GM12878 (cell line): ENCODE results near the gene WDR91. TPM values are rescaled to one million over a fixed set of nuclear protein-coding genes. Genes with fewer than 3 reads are reported as not detected.

Experiments used
- BCL11A ChIP-seq: IDR thresholded peaks from 2 replicates; pipeline ENCODE4 v1.6.1; 2011; ENCODE audit warnings: low read depth, low read length
- BHLHE40 ChIP-seq, 2 experiments: fragments of 450-650 bp in 1 of 2; IDR thresholded peaks; 2 replicates each; pipeline ENCODE4 v1.6.1; 2011 to 2017; ENCODE audit warnings: low read depth in 2 of 2, borderline replicate concordance in 1 of 2, improper control_type of control experiment in 1 of 2, low read length in 1 of 2, mild to moderate bottlenecking in 1 of 2
- BMI1 ChIP-seq: fragments of 450-650 bp; IDR thresholded peaks from 2 replicates; pipeline ENCODE4 v1.6.1; 2016; ENCODE audit warnings: mild to moderate bottlenecking, moderate library complexity, borderline replicate concordance
- HCFC1 ChIP-seq: fragments of 150-350 bp; IDR thresholded peaks from 2 replicates; pipeline ENCODE4 v1.6.1; 2014; ENCODE audit warnings: low read length
- NR2C2 ChIP-seq: IDR thresholded peaks from 2 replicates; pipeline ENCODE4 v1.6.1; 2011; ENCODE audit warnings: borderline replicate concordance, low read depth; ENCODE audit not compliant: control insufficient read depth, insufficient read length
- NR2F1 ChIP-seq: fragments of 450-650 bp; conservative IDR thresholded peaks from 2 replicates; pipeline ENCODE4 v1.6.1; 2017; ENCODE audit warnings: mild to moderate bottlenecking
- PML ChIP-seq: IDR thresholded peaks from 2 replicates; pipeline ENCODE4 v1.6.1; 2012; ENCODE audit warnings: low read length, inconsistent platforms
- RB1 ChIP-seq: fragments of 450-650 bp; formaldehyde crosslinking; IDR thresholded peaks from 2 replicates; pipeline ENCODE4 v1.6.1; 2017; ENCODE audit warnings: mild to moderate bottlenecking, borderline replicate concordance
- RUNX3 ChIP-seq: IDR thresholded peaks from 2 replicates; pipeline ENCODE4 v1.6.1; 2012; ENCODE audit warnings: low read length, inconsistent platforms
- SUPT20H ChIP-seq: IDR thresholded peaks from 2 replicates; pipeline ENCODE4 v1.6.1; 2011; ENCODE audit warnings: low read depth, mild to moderate bottlenecking, low read length, moderate library complexity, borderline replicate concordance; ENCODE audit not compliant: control insufficient read depth
- TAF1 ChIP-seq: IDR thresholded peaks from 2 replicates; pipeline ENCODE4 v1.6.1; 2011; ENCODE audit warnings: mild to moderate bottlenecking, low read depth, low read length, borderline replicate concordance
- WRNIP1 ChIP-seq: IDR thresholded peaks from 2 replicates; pipeline ENCODE4 v1.6.1; 2011; ENCODE audit warnings: low read depth, low read length, improper control_type of control experiment, borderline replicate concordance
- polyA plus RNA-seq, 11 experiments: library from polyadenylated mRNA; depleted of rRNA in 4 of 11; unstranded in 6 of 11; stranded (reverse) in 5 of 11; fragments of >200 nt; fragmentation: Nextera tagmentation in 4 of 11; fragmentation: Illumina TruSeq in 1 of 11; extraction: Ambion mirVana in 4 of 11; extraction: Trizol in 1 of 11; gene quantifications; 1 replicate in 1 of 11; 2 replicates in 10 of 11; pipeline versions ENCODE4 v1.2.1 to v1.2.3, GENCODE V29; 2011 to 2016; ENCODE audit warnings: inconsistent platforms in 2 of 11, missing spikeins in 2 of 11, low read depth in 1 of 11
- total RNA-seq, 4 experiments: library from RNA; depleted of rRNA in 3 of 4; stranded (reverse); fragments of >200 nt in 3 of 4; fragmentation: Illumina TruSeq in 1 of 4; extraction: Trizol in 1 of 4; gene quantifications; 2 replicates each; pipeline versions ENCODE4 v1.2.1 to v1.2.3, GENCODE V29; 2013 to 2021
- TF ChIP-seq, protein P1 (sequence below): fragments of 450-650 bp; IDR thresholded peaks from 2 replicates; pipeline ENCODE4 v1.6.1; 2017; ENCODE audit warnings: mild to moderate bottlenecking, moderate library complexity
- TF ChIP-seq, protein P2 (sequence below): fragments of 450-650 bp; IDR thresholded peaks from 2 replicates; pipeline ENCODE4 v1.6.1; 2017; ENCODE audit warnings: mild to moderate bottlenecking, low read depth, inconsistent platforms; ENCODE audit not compliant: poor library complexity, severe bottlenecking
- TF ChIP-seq, protein P3 (sequence below): IDR thresholded peaks from 2 replicates; pipeline ENCODE4 v1.6.1; 2012; ENCODE audit warnings: low read length, inconsistent platforms
- TF ChIP-seq, protein P4 (sequence below): fragments of 450-650 bp; IDR thresholded peaks from 2 replicates; pipeline ENCODE4 v1.6.1; 2017; ENCODE audit warnings: low read depth, mild to moderate bottlenecking, moderate library complexity
- TF ChIP-seq, protein P5 (sequence below): fragments of 450-650 bp; conservative IDR thresholded peaks from 2 replicates; pipeline ENCODE4 v1.6.1; 2017; ENCODE audit warnings: mild to moderate bottlenecking, moderate library complexity

The WDR91 gene
- total and polyA plus RNA-seq, 10 of the 15 experiments (the other 5 are each of a cell fraction or from before 2014, with no cell fraction given) = 7.6 to 83.3 (median 16.5) TPM

DNA sequence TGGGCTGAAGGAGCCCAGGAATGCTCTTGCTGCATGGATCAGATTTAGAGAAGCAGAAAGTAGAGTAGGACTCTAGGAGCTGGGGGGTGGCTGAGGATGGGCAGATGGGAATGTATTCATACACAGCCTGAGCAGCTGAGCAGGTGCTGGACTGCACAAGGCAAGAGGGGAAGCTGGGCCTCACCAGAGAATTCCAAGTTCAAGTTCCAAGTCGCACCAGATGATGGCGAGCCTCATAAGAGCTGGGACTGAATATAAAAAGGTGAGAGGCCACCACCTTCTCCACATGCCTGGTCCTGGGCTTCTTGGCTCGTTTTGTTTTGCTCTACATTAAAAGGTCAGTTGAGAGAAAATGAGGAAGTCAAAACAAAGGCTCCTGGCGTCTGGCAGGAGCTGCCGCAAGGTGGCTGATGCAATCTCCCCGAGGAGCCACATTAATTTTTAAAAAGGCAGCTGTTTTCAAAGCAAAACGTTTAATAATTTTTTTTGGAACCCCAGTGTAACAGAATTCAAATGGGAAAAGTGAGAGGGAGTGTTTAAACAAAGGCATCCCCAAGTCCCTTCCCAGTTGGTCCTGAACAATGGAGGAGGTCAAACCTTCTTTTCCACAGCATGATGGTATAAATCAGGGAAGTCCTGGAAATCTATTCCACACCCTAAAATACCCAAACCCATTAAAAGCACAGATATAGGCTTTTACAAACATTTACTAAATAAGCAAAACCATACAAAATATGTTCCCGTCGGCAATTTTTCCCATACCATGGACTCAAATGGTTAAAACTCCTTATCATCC is 50.3 kb downstream of the WDR91 start (continued):
- TF ChIP-seq BCL11A = no peak
- no peak for TF ChIP-seq BMI1
- no peak for TF ChIP-seq HCFC1
- TF ChIP-seq, protein P1, sequence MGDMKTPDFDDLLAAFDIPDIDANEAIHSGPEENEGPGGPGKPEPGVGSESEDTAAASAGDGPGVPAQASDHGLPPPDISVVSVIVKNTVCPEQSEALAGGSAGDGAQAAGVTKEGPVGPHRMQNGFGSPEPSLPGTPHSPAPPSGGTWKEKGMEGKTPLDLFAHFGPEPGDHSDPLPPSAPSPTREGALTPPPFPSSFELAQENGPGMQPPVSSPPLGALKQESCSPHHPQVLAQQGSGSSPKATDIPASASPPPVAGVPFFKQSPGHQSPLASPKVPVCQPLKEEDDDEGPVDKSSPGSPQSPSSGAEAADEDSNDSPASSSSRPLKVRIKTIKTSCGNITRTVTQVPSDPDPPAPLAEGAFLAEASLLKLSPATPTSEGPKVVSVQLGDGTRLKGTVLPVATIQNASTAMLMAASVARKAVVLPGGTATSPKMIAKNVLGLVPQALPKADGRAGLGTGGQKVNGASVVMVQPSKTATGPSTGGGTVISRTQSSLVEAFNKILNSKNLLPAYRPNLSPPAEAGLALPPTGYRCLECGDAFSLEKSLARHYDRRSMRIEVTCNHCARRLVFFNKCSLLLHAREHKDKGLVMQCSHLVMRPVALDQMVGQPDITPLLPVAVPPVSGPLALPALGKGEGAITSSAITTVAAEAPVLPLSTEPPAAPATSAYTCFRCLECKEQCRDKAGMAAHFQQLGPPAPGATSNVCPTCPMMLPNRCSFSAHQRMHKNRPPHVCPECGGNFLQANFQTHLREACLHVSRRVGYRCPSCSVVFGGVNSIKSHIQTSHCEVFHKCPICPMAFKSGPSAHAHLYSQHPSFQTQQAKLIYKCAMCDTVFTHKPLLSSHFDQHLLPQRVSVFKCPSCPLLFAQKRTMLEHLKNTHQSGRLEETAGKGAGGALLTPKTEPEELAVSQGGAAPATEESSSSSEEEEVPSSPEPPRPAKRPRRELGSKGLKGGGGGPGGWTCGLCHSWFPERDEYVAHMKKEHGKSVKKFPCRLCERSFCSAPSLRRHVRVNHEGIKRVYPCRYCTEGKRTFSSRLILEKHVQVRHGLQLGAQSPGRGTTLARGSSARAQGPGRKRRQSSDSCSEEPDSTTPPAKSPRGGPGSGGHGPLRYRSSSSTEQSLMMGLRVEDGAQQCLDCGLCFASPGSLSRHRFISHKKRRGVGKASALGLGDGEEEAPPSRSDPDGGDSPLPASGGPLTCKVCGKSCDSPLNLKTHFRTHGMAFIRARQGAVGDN = peak; percentile 64
- TF ChIP-seq SUPT20H = no peak
- TF ChIP-seq, protein P2, sequence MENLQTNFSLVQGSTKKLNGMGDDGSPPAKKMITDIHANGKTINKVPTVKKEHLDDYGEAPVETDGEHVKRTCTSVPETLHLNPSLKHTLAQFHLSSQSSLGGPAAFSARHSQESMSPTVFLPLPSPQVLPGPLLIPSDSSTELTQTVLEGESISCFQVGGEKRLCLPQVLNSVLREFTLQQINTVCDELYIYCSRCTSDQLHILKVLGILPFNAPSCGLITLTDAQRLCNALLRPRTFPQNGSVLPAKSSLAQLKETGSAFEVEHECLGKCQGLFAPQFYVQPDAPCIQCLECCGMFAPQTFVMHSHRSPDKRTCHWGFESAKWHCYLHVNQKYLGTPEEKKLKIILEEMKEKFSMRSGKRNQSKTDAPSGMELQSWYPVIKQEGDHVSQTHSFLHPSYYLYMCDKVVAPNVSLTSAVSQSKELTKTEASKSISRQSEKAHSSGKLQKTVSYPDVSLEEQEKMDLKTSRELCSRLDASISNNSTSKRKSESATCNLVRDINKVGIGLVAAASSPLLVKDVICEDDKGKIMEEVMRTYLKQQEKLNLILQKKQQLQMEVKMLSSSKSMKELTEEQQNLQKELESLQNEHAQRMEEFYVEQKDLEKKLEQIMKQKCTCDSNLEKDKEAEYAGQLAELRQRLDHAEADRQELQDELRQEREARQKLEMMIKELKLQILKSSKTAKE = no peak
- TF ChIP-seq, protein P3, sequence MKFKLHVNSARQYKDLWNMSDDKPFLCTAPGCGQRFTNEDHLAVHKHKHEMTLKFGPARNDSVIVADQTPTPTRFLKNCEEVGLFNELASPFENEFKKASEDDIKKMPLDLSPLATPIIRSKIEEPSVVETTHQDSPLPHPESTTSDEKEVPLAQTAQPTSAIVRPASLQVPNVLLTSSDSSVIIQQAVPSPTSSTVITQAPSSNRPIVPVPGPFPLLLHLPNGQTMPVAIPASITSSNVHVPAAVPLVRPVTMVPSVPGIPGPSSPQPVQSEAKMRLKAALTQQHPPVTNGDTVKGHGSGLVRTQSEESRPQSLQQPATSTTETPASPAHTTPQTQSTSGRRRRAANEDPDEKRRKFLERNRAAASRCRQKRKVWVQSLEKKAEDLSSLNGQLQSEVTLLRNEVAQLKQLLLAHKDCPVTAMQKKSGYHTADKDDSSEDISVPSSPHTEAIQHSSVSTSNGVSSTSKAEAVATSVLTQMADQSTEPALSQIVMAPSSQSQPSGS = no peak
- TF ChIP-seq, protein P4, sequence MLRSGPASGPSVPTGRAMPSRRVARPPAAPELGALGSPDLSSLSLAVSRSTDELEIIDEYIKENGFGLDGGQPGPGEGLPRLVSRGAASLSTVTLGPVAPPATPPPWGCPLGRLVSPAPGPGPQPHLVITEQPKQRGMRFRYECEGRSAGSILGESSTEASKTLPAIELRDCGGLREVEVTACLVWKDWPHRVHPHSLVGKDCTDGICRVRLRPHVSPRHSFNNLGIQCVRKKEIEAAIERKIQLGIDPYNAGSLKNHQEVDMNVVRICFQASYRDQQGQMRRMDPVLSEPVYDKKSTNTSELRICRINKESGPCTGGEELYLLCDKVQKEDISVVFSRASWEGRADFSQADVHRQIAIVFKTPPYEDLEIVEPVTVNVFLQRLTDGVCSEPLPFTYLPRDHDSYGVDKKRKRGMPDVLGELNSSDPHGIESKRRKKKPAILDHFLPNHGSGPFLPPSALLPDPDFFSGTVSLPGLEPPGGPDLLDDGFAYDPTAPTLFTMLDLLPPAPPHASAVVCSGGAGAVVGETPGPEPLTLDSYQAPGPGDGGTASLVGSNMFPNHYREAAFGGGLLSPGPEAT = peak; percentile 37; the same call in 1 of the 2 replicates
- 0 out of 2 replicates have a peak, but pooled peaks have one; percentile 11 for TF ChIP-seq NR2F1
- TF ChIP-seq RUNX3 = 0 out of 2 replicates have a peak, but pooled peaks have one; percentile 8
- TF ChIP-seq WRNIP1 = no peak
- TF ChIP-seq PML = peak; percentile 47; the same call in 1 of the 2 replicates
- TF ChIP-seq, protein P5, sequence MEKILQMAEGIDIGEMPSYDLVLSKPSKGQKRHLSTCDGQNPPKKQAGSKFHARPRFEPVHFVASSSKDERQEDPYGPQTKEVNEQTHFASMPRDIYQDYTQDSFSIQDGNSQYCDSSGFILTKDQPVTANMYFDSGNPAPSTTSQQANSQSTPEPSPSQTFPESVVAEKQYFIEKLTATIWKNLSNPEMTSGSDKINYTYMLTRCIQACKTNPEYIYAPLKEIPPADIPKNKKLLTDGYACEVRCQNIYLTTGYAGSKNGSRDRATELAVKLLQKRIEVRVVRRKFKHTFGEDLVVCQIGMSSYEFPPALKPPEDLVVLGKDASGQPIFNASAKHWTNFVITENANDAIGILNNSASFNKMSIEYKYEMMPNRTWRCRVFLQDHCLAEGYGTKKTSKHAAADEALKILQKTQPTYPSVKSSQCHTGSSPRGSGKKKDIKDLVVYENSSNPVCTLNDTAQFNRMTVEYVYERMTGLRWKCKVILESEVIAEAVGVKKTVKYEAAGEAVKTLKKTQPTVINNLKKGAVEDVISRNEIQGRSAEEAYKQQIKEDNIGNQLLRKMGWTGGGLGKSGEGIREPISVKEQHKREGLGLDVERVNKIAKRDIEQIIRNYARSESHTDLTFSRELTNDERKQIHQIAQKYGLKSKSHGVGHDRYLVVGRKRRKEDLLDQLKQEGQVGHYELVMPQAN = no peak
- TF ChIP-seq BHLHE40 (IDR thresholded peaks at IDR 0.05; ENCODE audit: borderline replicate concordance in 1 of 2, low read depth in 2 of 2, low read length in 1 of 2) = peak in 1 of 2 experiments; percentile 13; a peak in 1 of 4 replicates
- TF ChIP-seq NR2C2 = no peak
- TF ChIP-seq RB1 = no peak
- no peak for TF ChIP-seq TAF1
